ENCODE data around the gene IGFL1.
"Not testable (repeated sequence)": the region's sequence is repeated elsewhere in the genome, so short reads cannot be mapped to it uniquely, and the experiment has no call there.

IGFL1 gene

GRCh38 chr19:46202426-46202825, 27.1 kb upstream of the IGFL1 start:
- DNase-seq: no peak

DNA sequence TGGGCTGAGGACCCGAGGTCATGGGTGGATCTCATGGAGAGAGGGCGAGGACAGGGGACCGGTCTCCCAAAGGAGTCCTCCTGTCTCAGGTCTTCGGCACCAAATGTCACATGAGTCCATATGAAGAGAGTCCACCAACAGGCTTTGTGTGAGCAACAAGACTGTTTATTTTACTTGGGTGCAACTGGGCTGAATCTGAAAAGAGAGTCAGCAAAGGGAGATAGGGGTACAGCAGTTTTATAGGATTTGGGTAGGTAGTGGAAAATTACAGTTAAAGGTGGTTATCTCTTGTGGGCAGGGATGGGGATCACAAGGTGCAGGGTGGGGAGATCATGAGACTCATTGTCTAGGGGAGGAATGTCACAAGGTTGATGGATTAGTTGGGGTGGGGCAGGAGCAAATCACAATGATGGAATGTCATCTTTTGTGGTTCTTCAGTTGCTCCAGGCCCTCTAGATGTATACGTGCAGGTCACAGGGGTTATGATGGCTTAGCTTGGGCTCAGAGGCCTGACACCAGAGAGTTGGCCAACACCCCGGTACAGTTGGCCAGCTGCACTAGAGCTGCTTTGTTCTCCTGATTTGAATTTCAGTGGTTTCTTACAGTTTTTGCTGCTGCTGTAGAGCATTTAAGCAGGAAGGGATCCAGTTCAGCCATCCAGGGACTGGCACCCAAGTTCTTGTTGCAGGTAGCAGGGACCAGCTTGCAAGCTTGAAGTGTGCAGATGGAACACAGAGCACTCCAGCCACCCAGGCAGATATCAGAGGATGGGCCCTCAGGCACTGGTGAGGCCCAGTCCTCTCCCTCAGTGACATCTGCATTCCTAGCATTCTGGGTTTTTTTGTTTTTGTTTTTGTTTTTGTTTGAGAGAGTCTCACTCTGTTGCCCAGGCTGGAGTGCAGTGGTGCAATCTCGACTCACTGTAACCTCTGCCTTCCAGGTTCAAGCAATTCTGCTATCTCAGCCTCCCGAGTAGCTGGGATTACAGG, 26.4 kb upstream of the IGFL1 start:
- DNase-seq: no peak

- DNase-seq: no peak
These were observed 25.5 kb upstream of the IGFL1 start for GRCh38 chr19:46204008-46204407.

DNA sequence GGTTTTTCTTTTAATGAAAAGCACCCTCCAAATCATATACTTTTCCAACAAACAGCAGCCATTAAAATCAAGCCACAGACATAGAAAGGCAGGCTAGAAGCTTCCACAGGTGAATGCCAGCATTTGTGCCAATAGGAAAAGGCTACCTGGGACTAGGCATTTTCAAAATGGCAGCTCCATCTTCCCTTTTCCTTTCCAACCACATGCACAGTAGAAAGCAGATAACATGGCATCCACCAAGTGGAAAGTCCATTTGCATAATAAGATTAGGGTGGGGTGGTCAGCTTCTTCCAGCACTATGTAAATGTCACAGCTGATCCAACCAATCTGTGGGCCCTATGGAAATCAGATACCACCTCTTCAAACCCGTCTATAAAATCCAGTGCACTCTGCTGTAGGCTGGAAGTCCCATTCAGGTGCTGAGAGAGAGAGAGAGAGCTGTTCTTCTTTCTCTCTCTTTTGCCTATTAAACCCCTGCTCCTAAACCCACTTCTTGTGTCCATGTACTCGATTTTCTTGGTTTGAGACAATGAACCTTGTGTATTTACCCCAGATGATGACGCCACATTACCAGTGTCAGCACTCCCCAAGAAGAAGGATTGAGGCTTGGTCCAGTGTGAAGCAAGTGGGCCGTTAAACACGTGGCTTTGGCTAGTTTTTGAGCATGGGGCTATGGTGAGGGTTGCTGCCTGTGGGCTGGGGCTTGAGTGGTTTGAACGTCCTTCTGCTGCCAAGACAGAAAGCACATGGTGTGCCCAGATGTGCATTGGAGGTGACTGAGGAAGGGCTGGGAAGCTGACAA, 24.2 kb upstream of the IGFL1 start:
- no peak for DNase-seq

GRCh38 chr19:46206176-46206575, 23.4 kb upstream of the IGFL1 start:
- DNase-seq: no peak

DNA sequence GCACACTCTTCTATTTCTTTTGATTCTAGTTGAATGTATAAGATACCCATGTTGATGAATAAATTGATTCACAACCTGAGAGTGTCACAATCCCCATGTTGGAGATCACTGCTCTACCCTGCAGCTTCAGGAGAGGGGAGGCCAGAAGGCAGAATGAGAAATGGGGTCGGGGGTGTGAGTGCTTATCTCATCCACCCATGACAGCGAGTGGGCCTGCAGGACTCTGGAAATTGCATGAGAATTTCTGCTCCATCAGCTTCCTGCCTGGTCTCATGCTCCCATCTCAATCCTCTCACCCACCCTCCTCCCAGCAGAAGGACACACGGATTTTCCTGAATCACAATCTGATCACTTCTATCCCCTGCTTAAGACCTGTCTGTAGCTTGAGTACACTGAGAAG, 22.9 kb upstream of the IGFL1 start:
- DNase-seq: no peak

- not testable (repeated sequence) for DNase-seq
These were observed 21.7 kb upstream of the IGFL1 start for GRCh38 chr19:46207858-46208257.

GRCh38 chr19:46209051-46209450, 20.5 kb upstream of the IGFL1 start:
- no peak for DNase-seq

- no peak for DNase-seq
These were observed 20.1 kb upstream of the IGFL1 start for GRCh38 chr19:46209472-46209871.

DNA sequence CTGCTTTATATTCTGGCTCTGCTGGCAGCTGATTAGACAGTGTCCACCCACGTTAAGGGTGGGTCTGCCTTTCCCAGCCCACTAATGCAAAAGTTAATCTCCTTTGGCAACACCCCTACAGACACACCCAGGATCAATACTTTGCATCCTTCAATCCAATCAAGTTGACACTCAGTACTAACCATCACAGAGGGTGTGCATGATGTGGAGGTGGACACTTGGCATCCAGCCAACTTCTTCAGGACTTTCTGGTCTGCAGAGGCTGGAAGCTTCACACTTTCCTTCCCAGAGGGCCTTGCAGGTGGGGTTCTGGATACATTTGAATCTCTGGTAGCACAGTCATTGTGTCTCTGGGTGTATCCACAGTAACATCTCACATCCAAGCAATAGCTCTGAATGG, 18.9 kb upstream of the IGFL1 start:
- no peak for DNase-seq

GRCh38 chr19:46211201-46211881, 18.2 kb upstream of the IGFL1 start:
- peak; percentile 58 for DNase-seq

- not testable (repeated sequence) for DNase-seq
These were observed 16.9 kb upstream of the IGFL1 start for GRCh38 chr19:46212592-46212991.

DNA sequence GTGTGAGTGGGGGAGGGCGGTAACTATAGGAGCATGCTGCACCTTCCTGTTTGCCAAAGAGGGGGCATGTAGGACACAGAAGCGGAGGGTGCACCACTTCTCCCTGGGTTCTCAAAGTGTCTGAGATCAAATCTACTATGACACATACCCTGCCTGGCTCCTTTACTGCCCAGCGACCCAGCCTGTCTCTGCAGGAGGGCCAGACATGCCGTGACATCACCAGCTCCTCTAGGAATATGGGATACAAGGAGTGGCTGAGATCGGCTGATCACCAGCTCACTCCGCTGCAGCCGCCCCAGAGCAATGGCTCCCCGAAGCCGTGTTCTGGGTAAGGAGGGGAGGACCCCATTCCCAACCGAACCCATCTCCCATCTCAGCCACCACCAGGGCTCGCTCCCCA, 16.4 kb upstream of the IGFL1 start:
- peak; percentile 41 for DNase-seq

GRCh38 chr19:46213806-46214205, 15.7 kb upstream of the IGFL1 start:
- DNase-seq: no peak

- no peak for DNase-seq
These were observed 12.9 kb upstream of the IGFL1 start for GRCh38 chr19:46216612-46217011.

GRCh38 chr19:46217476-46217875, 12.1 kb upstream of the IGFL1 start:
- DNase-seq: no peak

GRCh38 chr19:46218160-46218559, 11.4 kb upstream of the IGFL1 start:
- DNase-seq: peak; percentile 42

DNA sequence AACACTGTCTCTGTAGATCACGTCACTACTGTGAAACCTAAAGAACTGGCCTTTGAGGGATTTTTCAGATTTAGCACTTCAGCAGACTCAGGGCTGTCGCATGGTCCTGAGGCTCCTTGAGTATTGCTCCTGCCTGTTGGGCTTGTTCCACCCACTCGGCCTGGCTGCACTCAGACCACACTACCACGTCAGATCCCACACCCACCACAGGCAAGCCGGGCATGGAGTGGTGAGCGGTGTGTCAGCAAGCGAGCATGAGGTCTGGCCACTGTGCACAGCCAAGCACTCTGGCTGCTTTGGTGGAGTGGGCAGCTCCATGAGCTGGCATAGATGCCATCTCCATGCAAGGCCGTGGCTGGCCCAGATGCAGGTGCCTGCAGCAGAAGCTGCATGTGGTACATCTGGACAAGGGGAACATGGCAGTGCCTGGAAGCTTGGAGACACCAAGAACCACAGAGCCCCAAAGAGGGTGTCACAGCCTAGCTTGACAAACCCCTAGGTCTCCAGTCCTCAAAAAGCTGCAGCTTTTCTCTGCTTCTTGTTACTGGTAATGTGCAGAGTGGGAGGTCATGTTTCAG, 9.4 kb upstream of the IGFL1 start:
- DNase-seq: no peak

GRCh38 chr19:46221152-46221551, 8.4 kb upstream of the IGFL1 start:
- DNase-seq: no peak

DNA sequence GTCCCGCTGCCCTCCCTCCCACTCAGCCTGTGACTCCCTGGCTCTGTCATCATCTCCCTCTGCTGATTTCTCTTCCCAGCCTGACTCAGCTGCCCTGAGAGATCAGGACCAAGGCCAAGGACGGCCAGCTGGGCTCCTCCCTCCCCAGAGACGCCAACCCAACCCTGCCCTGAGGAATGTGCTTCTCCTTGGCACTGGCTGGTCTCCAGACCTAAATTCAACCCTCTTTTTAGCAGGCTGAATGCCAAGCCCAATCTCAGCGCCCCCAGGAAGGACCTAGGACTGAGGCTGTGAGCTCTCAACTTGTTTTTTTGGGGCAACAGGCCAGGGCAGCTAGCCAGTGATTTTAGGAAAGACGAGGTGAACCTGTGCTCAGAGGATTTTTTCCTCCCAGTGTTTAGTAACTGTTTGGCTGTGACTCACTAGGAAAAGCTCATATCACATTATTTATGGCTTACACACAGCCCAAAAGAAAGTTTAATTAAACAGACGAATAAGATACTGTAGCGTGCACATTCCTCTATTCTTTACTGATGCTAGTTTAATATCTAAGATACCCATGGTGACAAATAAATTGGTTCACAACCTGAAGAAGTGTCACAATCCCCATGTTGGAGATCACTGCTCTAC, 7.4 kb upstream of the IGFL1 start:
- DNase-seq: peak; percentile 45

DNA sequence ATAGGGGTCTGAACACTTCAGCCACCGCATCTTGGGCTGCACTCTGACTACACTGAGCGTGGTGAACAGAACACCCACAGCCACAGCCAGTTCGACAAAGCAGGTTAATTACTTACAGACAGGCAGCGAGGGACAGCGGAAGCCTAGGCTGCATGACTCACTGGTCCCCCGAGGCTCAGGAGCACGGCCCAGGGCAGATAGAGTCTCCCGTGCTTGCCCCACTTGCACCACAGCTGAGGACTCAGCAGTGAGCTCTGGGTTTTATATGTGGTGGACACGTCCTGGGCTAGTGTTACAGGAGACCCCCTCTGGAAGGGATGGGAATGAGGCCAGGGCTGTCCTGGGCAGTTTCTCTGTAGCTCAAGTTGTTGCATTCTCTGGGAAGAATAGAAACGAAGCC, 5.8 kb upstream of the IGFL1 start:
- DNase-seq: peak; percentile 24

GRCh38 chr19:46224773-46225172, 4.8 kb upstream of the IGFL1 start:
- DNase-seq: no peak

Measured in fibroblast of skin of back (primary cell).